ENCODE results near the gene ACOX1. TPM values are rescaled to one million over a fixed set of nuclear protein-coding genes. Genes with fewer than 3 reads are reported as not detected.

ACOX1 gene
- total and polyA plus RNA-seq, 2 donors, result 15.1 to 76.0 TPM

DNA sequence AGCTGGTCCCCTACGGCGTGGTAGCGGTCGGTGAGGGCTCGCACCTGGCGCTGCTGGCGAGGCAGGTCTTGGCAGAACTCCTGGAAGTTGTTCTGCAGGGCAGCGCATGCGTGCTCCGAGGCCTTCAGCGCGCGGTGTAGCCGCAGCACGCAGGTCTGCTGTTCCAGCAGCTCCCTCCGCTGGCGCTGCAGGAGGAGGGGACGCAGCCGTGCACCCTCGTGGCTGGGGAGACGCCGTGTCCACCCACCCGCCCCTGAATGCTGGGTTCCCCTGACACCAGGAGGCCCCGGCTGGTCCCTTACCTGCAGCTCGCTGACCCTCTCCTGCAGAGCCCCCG lies 35.9 kb upstream of the ACOX1 start:
- no peaks in the 10 kb centered on the region for H3K36me3 ChIP-seq (ENCODE audit: insufficient read depth)
- DNase-seq (ENCODE audit: extremely low spot score), result no peak
- H3K27ac ChIP-seq (ENCODE audit: low read depth), result no peak overlapping the region
- 77% methylated on average over 26 of the region's 26 CpGs for WGBS
- H3K4me1 ChIP-seq (ENCODE audit: insufficient read depth), result no peaks in the 10 kb centered on the region
- no peak overlapping the region for H3K4me3 ChIP-seq (ENCODE audit: low read depth, low read length)

DNA sequence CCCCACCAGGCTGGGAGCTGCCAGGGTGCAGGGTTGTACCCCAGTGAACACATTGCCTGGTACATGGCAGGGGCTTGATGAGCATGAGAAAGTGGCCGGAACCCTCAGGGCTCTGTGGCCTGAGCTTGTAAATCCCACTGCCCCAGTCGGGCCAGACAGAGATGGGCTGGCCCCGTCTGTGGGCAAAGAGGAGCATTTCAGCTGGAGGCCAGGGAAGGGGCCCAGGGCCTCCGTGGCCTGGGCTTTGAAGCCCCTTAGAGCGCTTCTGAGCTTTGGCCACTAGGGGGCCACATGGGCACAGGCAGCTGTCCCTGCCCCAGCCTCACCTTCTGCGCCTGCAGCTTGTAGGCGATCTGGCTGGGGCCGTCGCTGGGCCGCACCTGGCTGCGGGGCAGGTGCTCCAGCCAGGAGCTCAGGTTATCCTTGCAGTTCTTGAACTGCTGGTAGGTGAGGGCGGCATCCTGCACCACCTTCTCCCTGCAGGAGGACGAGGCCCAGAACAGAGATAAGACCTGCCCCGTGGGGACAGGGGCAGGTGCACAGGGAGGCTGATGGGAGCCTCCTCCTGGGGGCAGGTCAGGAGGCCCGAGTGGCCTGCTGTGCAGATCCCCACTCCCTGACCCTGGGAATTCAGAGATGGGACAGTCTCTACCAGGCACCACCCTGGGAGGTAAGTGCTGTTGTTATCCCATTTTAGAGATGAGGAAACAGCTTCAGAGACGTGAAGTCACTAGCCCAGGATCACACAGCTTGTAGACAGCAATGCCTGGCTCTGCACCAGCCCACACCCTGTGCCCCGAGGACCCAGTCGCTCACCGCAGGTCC lies 35.3 kb upstream of the ACOX1 start:
- no peak overlapping the region for H3K4me3 ChIP-seq (ENCODE audit: low read depth, low read length)
- H3K27ac ChIP-seq (ENCODE audit: low read depth), result no peak overlapping the region
- no peak for DNase-seq (ENCODE audit: extremely low spot score)
- H3K36me3 ChIP-seq (ENCODE audit: insufficient read depth), result no peaks in the 10 kb centered on the region
- WGBS, result 28% methylated on average over 19 of the region's 19 CpGs
- no peaks in the 10 kb centered on the region for H3K4me1 ChIP-seq (ENCODE audit: insufficient read depth)

DNA sequence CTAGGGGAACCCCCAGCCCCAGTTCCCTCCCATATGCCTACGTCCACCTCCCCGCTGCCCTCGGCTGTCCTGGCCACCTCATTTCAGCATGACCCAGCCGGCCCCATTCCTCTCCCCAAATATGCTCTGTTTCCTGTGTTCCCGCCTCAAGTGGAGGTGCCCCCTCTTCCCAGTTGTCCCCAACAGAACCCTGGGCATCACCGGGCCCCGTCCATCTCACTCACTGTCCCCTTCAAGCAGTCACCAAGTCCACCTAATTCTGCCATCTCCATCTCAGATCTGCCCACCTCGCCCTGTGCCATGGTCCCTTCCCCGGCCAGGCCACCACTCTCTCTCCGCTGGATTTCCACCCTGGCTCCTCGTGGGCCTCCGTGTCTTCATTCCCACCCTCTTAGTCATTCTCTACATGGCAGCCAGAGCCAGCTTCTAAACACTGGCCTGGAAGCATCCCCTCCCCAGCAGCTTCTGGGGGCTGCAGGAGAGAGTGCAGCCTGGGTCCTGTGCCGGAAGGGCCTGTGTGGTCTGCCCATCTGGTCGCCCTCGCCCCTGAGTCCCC lies 34.5 kb upstream of the ACOX1 start:
- WGBS, result 68% methylated on average over 15 of the region's 15 CpGs
- H3K4me1 ChIP-seq (ENCODE audit: insufficient read depth), result no peaks in the 10 kb centered on the region
- H3K27ac ChIP-seq (ENCODE audit: low read depth), result no peak overlapping the region

DNA sequence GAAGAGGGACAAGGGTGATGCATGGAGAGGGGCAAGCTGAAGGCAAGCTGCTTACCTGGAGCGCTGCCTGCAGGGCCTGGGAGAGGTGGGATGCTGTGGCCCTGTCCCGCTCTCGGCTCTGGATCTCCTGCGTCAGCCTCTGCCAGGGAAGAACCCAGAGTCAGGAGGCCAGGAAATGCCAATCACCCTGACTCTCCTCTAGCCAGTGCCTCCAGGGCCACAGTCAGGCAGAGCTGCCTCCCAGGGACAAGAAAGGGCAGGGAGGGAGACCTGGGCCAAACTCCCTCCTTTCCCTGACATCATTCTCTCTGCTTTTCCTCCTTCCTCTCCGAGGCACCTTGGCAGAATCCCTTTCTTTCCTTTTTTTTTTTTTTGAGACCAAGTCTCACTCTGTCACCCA lies 33.0 kb upstream of the ACOX1 start:
- H3K4me3 ChIP-seq (ENCODE audit: low read depth, low read length), result no peak overlapping the region
- no peaks in the 10 kb centered on the region for H3K4me1 ChIP-seq (ENCODE audit: insufficient read depth)
- DNase-seq (ENCODE audit: extremely low spot score), result no peak
- 86% methylated on average over 5 of the region's 5 CpGs for WGBS
- no peaks in the 10 kb centered on the region for H3K36me3 ChIP-seq (ENCODE audit: insufficient read depth)
- H3K27ac ChIP-seq (ENCODE audit: low read depth), result no peak overlapping the region

More for the DNA sequence above, 34.5 kb upstream of the ACOX1 start:
- Histone ChIP-seq H3K36me3 (ENCODE audit: insufficient read depth) (no peaks in the 10 kb centered on the region), H3K4me3 (ENCODE audit: low read depth, low read length) (no peak overlapping the region)
- no peak for DNase-seq (ENCODE audit: extremely low spot score)

DNA sequence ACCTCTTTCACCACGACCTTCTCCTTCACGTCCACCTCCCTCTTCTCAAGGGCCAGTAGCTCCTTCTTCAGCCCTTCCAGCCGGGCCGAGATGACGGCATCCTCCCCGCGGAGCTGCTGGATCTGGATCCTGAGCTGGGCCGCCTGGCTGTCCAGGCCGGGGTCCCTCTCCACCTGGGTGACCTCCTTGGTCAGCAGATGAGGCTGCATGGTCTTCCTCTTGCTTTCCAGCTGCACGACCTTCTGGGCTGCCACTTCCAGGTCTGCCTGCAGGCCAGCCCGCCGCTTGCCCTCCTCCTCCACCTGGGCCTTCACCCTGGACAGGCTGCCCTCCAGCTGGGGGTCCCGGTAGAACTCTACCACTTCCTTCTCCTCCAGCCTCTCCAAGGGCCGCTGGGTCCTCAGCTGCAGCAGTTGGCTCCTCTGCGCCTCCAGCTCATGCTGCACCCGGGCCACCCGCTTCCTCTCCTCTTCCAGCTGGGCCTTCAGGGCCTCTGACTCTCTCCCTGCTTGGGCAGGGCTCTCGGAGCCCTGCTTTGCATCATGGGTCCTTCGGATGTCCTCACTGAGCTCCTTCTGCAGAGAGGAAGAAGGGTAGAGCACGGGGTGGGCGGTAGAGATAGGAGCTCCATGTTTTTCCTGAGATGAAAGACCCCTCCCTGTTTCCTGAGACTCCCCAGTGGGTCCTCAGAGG lies 31.1 kb upstream of the ACOX1 start:
- DNase-seq (ENCODE audit: extremely low spot score), result no peak
- no peaks in the 10 kb centered on the region for H3K36me3 ChIP-seq (ENCODE audit: insufficient read depth)
- H3K27ac ChIP-seq (ENCODE audit: low read depth), result no peak overlapping the region
- 89% methylated on average over 21 of the region's 21 CpGs for WGBS
- H3K4me1 ChIP-seq (ENCODE audit: insufficient read depth), result no peaks in the 10 kb centered on the region
- H3K4me3 ChIP-seq (ENCODE audit: low read depth, low read length), result no peak overlapping the region

DNA sequence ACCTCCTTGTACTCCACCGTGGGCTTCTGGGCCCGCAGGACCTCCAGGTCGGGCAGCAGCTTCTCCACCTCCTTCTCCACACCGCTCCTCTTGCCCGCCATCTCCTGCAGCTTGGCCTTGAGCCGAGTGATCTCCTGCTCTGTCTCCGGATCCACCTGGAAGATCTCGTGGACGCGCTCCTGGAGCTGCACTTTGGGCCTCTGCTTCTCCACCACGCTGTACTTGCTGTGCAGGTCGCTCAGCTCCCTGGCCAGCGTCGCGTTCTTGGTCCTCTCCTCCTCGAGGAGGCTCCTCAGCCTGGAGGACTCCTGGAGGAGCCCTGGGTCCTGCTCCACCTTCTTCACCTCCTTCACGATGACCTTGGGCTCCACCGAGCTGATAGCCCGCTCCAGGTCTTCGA lies 30.5 kb upstream of the ACOX1 start:
- DNase-seq (ENCODE audit: extremely low spot score), result no peak
- H3K27ac ChIP-seq (ENCODE audit: low read depth), result no peak overlapping the region
- H3K4me3 ChIP-seq (ENCODE audit: low read depth, low read length), result no peak overlapping the region
- H3K36me3 ChIP-seq (ENCODE audit: insufficient read depth), result no peaks in the 10 kb centered on the region
- WGBS, result 93% methylated on average over 20 of the region's 20 CpGs
- H3K4me1 ChIP-seq (ENCODE audit: insufficient read depth), result no peaks in the 10 kb centered on the region

DNA sequence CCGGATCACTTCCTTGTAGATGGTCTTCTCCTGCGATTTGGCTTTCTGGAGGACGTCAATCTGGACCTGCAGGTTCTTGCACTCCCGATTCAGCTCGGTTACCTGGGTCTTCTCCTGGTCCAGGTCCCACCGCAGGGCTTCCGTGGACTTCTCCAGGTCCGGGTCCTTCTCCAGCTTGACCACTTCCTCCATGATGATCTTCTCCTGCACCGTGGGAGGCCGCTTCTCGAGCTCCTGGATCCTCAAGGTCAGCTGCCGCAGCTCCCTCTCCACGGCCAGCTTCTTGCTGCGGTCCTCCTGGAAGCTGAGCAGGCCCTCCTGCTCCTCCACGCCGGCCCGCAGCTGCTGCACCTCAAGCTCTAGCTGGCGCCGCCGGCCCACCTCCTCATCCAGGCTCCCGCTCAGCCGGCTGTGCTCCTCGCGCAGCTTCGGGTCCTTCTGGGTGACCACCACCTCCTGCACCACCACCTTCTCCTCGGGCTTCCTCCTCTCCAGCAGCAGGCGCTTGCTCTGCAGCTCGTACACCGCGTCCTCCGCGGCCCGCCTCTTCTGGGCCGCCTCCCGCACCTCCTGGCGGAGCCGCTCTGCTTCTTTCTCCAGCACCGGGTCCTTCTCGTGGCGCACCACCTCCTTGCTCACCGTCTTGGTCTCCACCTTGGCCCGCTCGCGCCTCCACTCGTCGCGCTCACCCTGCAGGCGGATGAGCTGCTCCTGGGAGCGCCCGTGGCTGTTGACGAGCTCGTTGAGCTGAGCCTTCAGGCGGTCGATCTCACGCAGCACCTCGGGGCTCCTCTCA lies 29.9 kb upstream of the ACOX1 start:
- no peaks in the 10 kb centered on the region for H3K4me1 ChIP-seq (ENCODE audit: insufficient read depth)
- H3K27ac ChIP-seq (ENCODE audit: low read depth), result no peak overlapping the region
- no peak overlapping the region for H3K4me3 ChIP-seq (ENCODE audit: low read depth, low read length)
- DNase-seq (ENCODE audit: extremely low spot score), result no peak
- 95% methylated on average over 56 of the region's 56 CpGs for WGBS
- no peaks in the 10 kb centered on the region for H3K36me3 ChIP-seq (ENCODE audit: insufficient read depth)

DNA sequence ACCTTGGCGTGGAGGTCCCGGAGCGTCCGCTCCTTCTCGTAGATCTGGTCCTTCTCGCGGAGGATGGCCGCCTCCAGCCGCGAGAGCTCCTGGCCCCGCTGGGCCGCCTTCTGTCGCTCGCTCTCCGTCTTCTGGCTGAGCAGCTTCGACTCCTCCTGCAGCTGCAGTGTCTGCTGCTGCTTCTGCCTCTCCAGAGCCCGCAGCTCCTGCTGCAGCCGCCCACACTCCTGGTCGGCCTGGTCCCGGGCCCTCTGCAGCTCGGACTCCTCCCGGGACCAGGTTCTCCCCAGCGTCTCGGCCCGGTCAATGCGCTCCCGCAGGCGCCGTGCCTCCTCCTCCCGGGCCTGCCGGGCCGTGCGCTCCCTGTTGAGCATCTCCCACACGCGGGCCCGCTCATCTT lies 29.2 kb upstream of the ACOX1 start:
- Histone ChIP-seq H3K27ac (ENCODE audit: low read depth) (no peak overlapping the region), H3K4me1 (ENCODE audit: insufficient read depth) (no peaks in the 10 kb centered on the region), H3K4me3 (ENCODE audit: low read depth, low read length) (no peak overlapping the region), H3K36me3 (ENCODE audit: insufficient read depth) (no peaks in the 10 kb centered on the region)
- DNase-seq (ENCODE audit: extremely low spot score), result no peak
- WGBS, result 94% methylated on average over 36 of the region's 36 CpGs

DNA sequence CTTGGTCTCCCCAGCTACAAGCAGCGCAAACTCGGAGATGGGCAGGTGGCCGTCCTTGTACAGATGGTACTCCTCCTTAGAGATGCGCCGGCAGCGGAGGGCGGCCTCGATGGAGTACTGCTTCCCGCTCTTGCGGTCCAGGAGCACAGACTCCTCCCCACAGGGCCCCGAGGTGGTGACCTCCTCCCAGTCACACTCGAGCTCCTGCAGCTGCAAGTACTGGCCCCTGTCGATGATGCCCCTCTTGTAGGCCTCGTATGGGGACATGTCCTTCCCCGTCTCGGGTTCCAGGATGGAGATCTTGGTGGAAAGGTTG lies 28.8 kb upstream of the ACOX1 start:
- Histone ChIP-seq H3K4me1 (ENCODE audit: insufficient read depth) (no peaks in the 10 kb centered on the region), H3K27ac (ENCODE audit: low read depth) (no peak overlapping the region), H3K4me3 (ENCODE audit: low read depth, low read length) (no peak overlapping the region), H3K36me3 (ENCODE audit: insufficient read depth) (no peaks in the 10 kb centered on the region)
- DNase-seq (ENCODE audit: extremely low spot score), result no peak
- WGBS, result 87% methylated on average over 16 of the region's 16 CpGs

DNA sequence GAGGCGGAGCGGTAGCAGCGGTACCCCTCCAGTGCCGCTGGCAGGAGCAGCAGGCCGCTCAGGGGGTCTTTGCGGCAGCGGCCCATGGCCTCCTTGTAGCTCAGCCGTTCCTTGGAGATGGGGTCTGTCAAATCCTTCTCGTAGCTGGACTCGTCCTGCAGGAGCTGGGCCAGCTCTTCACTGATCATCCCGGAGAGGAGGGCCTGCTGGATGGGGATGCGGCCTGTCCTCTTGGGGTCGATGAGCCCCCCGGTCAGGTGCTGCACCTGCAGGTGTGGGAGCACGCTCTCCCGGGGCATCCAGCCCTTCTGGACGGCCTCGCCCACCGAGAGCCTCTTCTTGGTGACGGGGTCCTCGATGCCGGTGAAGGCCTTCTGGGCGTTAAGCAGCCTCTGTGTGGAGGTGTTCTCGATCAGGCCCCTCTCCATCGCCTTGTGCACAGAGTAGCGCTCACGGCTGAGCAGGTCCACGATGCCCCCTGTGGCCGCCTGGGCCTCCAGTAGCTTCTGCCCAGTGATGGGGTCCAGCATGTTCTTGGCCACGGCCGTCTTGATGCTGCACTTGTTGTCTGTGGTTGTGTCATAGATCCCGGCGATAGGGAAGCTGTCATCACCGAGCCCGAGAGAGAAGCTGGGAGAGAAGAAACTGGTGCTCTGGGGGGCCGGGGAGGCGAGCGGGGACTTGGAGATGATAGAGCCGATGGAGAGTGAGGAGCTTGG lies 28.3 kb upstream of the ACOX1 start:
- Histone ChIP-seq H3K4me3 (ENCODE audit: low read depth, low read length) (no peak overlapping the region), H3K4me1 (ENCODE audit: insufficient read depth) (no peaks in the 10 kb centered on the region), H3K27ac (ENCODE audit: low read depth) (no peak overlapping the region), H3K36me3 (ENCODE audit: insufficient read depth) (no peaks in the 10 kb centered on the region)
- 91% methylated on average over 39 of the region's 39 CpGs for WGBS
- no peak for DNase-seq (ENCODE audit: extremely low spot score)

DNA sequence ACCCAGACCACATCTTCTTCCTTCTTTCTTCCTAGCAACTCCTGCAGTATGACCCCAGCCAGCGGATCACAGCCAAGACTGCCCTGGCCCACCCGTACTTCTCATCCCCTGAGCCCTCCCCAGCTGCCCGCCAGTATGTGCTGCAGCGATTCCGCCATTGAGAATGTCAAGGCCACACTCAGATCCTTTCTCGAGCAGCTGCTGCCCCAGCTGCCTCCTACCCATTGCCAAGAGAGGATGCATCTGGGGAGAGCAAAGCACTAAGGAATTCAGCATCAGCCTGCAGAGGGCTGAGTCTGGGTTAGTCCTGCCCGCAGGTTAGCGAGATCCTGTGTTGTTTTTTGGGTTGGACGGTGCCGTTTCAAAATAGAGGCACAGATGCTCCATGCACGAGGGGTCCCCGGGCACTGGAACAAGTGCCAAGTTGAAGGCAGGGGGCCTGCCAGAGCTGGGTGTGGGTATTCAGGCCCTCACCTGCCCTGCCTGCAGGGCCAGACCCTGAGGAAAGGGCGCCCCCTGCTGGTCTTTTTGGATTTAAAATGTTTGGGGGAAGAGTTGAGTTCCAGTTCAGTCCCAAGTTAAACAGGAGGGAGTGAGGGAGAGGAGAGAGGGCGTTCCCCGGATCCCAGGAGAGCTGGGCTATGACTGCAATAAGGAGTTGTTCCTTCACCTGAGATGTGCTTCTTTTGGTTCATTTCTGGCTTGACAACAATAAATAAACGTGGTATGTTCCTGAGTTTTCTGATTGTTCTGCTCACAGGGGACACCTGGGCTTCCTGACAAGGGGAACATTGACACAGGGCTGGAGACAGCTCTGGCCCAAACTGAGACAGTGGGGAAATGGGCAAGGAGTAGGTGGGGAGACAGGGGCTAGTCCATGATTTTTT lies 26.5 kb upstream of the ACOX1 start:
- Histone ChIP-seq H3K4me1 (ENCODE audit: insufficient read depth) (no peaks in the 10 kb centered on the region), H3K4me3 (ENCODE audit: low read depth, low read length) (no peak overlapping the region), H3K27ac (ENCODE audit: low read depth) (no peak overlapping the region), H3K36me3 (ENCODE audit: insufficient read depth) (no peaks in the 10 kb centered on the region)
- DNase-seq (ENCODE audit: extremely low spot score), result no peak
- WGBS, result 45% methylated on average over 16 of the region's 16 CpGs

DNA sequence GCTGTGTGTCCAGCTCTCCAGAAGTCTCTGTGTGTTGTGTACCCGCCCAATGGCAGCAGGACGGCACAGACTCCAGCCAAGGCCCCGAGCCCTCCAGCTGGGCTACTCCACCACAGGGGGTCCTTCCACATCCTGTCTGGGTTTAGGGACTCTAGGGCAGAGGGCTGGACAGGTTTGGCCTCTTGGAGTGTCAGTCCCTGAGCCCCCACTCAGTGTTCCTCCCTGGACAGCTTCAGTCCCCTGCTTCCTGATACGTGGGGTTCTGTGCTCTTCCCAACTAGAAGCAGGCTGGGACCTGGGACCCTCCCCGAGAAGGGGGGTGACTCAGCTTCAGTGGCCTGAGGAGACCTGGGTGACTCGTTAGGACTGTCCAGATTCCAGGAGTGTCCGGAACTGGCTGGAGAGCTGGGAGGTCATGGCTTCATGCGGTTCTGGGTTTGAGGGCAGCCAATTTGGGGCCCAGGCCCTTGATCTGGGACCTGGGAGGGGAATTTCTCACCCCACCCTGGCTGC lies 25.8 kb upstream of the ACOX1 start:
- Histone ChIP-seq H3K36me3 (ENCODE audit: insufficient read depth) (no peaks in the 10 kb centered on the region), H3K4me3 (ENCODE audit: low read depth, low read length) (no peak overlapping the region), H3K4me1 (ENCODE audit: insufficient read depth) (no peaks in the 10 kb centered on the region), H3K27ac (ENCODE audit: low read depth) (no peak overlapping the region)
- DNase-seq (ENCODE audit: extremely low spot score), result no peak
- 68% methylated on average over 8 of the region's 8 CpGs for WGBS
